Measurements from ENCODE around the gene SNX25.

SNX25 gene

GRCh38 chr4:185380320-185380719 is 170.9 kb downstream of the SNX25 start:
- no peak for DNase-seq (ENCODE audit: low read depth)

- DNase-seq (ENCODE audit: low read depth) = peak; percentile 18
Observed at GRCh38 chr4:185381288-185382196, 172.1 kb downstream of the SNX25 start.

- no peak for DNase-seq (ENCODE audit: low read depth)
Observed at GRCh38 chr4:185382754-185383153, 173.4 kb downstream of the SNX25 start.

GRCh38 chr4:185383451-185383850 is 174.1 kb downstream of the SNX25 start:
- no peak for DNase-seq (ENCODE audit: low read depth)

- DNase-seq (ENCODE audit: low read depth) = no peak
Observed at GRCh38 chr4:185384061-185384460, 174.7 kb downstream of the SNX25 start.

GRCh38 chr4:185384930-185385331 is 175.5 kb downstream of the SNX25 start:
- no peak for DNase-seq (ENCODE audit: low read depth)

- DNase-seq (ENCODE audit: low read depth) = no peak
Observed at GRCh38 chr4:185387957-185388356, 178.6 kb downstream of the SNX25 start.

GRCh38 chr4:185390941-185391340 is 181.5 kb downstream of the SNX25 start:
- DNase-seq (ENCODE audit: low read depth) = no peak

GRCh38 chr4:185392156-185392555 is 182.8 kb downstream of the SNX25 start:
- DNase-seq (ENCODE audit: low read depth) = no peak

GRCh38 chr4:185394568-185395237 is 185.3 kb downstream of the SNX25 start:
- DNase-seq (ENCODE audit: low read depth) = no peak

GRCh38 chr4:185395238-185395955 is 186.0 kb downstream of the SNX25 start, which contains the start of gene LRP2BP:
Gene LRP2BP, minus strand, starts transcription at chr4:185395924. Its CDS starts 17,738 bp downstream, at chr4:185378186.
- DNase-seq (ENCODE audit: low read depth) = no peak

GRCh38 chr4:185395956-185396723 is 186.7 kb downstream of the SNX25 start:
- peak; percentile 96 for DNase-seq (ENCODE audit: low read depth)

- no peak for DNase-seq (ENCODE audit: low read depth)
Observed at GRCh38 chr4:185396724-185397385, 187.5 kb downstream of the SNX25 start, which contains the start of gene ANKRD37. Gene ANKRD37, plus strand, starts transcription at chr4:185396841. Its CDS starts 83 bp downstream, at chr4:185396924.

GRCh38 chr4:185398618-185399017 is 189.2 kb downstream of the SNX25 start:
- DNase-seq (ENCODE audit: low read depth) = no peak

- no peak for DNase-seq (ENCODE audit: low read depth)
Observed at GRCh38 chr4:185399466-185399865, 190.1 kb downstream of the SNX25 start.

GRCh38 chr4:185404031-185404430 is 194.6 kb downstream of the SNX25 start:
- DNase-seq (ENCODE audit: low read depth) = no peak

- DNase-seq (ENCODE audit: low read depth) = no peak
Observed at GRCh38 chr4:185405296-185405999, 196.1 kb downstream of the SNX25 start.

- DNase-seq (ENCODE audit: low read depth) = no peak
Observed at GRCh38 chr4:185408432-185408831, 199.0 kb downstream of the SNX25 start.

- DNase-seq (ENCODE audit: low read depth) = no peak
Observed at GRCh38 chr4:185411849-185412248, 202.5 kb downstream of the SNX25 start.

GRCh38 chr4:185412412-185412811 is 203.0 kb downstream of the SNX25 start:
- DNase-seq (ENCODE audit: low read depth) = no peak

Data from fibroblast of gingiva (primary cell).